ENCODE results near the gene RIT2.

Gene RIT2

DNA sequence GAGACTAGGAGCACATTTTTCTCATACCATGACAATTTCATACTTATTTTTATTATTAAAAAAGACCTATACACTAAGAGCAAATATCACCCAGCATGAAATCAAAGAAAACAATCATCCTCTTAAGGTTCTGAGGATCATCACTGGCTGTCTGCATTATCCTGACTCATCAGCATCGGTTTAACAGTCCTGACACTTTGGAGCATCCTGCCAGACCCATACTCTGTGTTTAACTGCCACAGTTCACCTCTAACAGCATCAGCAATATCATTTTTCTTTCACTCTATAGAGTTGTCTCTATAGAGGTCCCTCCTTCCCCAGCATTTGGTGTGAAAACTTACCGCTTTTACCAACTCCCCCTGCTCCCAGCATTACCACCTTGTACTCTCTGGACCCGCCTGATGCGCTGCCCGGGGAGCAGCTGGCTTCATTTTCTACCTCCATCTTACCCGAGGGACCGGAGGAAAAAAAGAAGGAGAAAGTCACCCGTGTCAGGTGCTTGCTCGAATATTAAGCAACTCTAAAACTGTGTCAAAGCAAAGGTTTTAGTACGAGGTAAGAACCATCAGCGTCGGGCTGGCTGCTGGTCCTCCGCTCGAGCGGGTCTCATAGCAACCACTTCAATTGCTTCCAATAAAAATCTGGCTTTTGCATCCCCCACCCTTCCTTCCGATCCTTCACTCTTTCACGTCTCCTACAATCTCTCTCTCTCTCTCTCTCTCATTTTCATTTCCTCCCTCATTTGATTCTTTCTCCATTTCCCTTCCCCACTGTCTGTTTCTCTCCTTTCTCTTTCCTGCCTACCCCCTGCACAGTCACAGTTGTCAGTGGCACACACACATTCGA, at the start of gene RIT2:
Gene RIT2 (minus strand): TSS at position 610 of the 846 bp plus-strand sequence.
- intact Hi-C loops (cut with DNase I): no loop called here
- DNase-seq: peak in 39 of 42 donors; percentile 4 to 69 (median 38)

DNA sequence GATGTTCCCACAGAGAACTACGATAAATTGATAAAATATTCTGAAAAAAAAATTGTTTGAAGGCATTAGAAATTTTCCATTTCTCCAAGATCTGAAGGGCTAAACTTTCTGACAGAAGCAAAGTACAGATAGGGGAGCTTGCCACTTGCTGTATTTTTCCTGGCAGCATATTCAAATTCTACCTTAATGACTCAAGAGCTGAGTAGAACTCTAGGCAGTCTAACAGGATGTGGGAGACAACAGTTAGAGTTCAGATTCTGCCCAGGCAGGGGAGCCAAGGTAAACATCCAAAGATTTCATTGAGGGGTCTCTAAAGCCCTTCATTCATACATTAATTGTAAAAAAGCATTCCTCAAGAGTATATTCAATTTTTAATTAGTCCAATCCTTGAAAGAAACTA, 46.0 kb upstream of the RIT2 start:
- intact Hi-C loops (cut with DNase I): no loop called here
- no peak for DNase-seq

DNA sequence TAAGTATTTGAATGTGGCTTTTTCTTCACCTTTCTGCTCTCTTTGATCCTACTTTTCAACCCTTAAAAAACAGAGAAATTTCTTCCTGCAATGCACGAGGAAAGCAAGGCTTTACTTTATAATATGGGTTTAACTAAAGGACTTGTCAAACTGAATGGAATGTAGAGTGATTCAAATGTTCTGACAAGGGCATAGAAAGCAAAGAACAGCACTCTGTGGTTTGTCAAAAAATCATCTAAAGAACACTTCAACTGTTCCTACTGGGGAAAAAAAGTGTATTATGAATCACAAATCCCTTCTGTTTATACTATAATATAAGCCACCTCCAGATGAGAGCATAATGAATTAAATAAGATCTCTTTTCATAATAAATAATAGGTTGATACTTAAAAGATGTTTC, 45.0 kb upstream of the RIT2 start:
- intact Hi-C loops (cut with DNase I): no loop called here
- no peak for DNase-seq

GRCh38 chr18:43159926-43160325, 44.4 kb upstream of the RIT2 start:
- DNase-seq: no peak

DNA sequence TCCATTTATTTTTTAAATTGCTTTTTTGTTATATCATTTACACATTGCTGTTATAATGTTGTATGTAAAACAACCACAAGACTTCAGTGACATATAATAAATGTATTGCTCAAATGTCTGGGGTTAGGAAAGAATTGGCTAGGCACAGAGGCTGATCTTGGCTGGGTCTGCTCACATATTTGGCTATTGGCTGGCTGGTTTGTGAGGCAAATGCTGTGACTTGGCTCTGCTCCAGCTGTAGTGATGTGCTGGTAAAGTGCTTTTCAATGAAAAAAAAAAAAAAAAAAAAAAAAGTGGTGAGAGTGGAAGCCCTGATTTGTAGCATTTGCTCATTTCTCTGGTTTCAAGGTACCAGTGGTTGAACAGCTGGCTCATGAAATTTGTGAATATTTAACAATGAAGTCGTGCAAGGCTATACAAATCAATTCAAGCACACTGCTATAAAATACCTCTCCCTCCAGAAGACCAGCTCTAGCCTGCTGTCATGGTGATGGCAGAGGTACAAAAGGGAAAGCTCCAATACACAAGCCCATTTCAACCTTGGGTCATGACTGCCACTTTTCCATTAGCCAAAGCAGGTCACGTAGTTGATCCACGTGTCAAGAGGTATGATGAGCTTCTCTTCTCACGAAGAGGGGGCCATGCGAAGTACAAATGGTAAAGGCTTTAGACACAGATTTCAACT, 43.7 kb upstream of the RIT2 start:
- intact Hi-C loops (cut with DNase I): no loop called here
- peak in 7 of 42 donors; percentile 6 to 57 (median 11) for DNase-seq

More at GRCh38 chr18:43159926-43160325, 44.4 kb upstream of the RIT2 start:
- intact Hi-C loops (cut with DNase I): no loop called here

- intact Hi-C loops (cut with DNase I): no loop called here
- no peak for DNase-seq
Observed at GRCh38 chr18:43158381-43158780, 42.9 kb upstream of the RIT2 start.

DNA sequence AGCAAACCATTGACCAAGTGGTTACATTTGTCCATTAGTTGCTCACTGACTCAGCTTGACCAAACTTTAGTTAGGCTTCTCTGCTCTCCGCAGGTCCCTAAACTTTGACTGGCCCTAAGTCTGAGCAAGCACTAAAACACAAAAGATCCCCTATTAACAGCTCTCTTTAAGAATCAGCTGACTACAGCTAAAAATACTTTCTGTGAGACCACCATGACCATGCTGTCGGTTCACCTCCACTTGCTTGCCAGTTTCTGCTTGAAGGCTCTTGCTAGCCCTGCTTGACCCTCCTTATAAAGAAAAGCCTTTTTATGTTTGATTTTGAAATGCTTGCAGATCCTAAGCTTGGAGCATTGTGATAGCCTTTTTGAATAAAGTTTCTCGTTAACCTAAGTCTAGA, 40.4 kb upstream of the RIT2 start:
- no peak for DNase-seq
- intact Hi-C loops (cut with DNase I): no loop called here

DNA sequence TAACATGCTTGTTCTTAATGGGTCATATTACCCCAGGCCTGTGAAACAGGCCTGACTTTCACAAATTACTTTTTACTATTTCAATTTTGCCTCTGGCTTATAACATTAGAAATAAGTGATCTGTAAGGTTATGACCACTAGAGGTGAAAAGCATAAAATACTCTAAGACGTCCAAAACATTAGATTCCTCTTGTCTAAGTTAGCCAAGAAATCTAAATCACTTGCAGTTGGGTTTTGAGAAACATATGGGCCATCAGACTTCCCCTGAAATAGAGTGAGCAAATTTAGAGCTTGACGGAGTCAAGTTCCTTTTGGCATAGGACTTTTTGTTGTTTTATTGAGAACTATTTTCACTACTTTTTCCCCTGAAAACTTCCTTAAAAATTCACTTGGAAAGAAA, 32.7 kb upstream of the RIT2 start:
- DNase-seq: no peak
- intact Hi-C loops (cut with DNase I): no loop called here

GRCh38 chr18:43141208-43141607, 25.7 kb upstream of the RIT2 start:
- intact Hi-C loops (cut with DNase I): no loop called here

GRCh38 chr18:43139288-43139946, 23.9 kb upstream of the RIT2 start:
- DNase-seq: no peak
- intact Hi-C loops (cut with DNase I): no loop called here

More at GRCh38 chr18:43141208-43141607, 25.7 kb upstream of the RIT2 start:
- DNase-seq: no peak

- peak in 20 of 42 donors; percentile 2 to 62 (median 22) for DNase-seq
- intact Hi-C loops (cut with DNase I): no loop called here
Observed at GRCh38 chr18:43134876-43135275, 19.4 kb upstream of the RIT2 start.

GRCh38 chr18:43130716-43131260, 15.3 kb upstream of the RIT2 start:
- peak in 2 of 42 donors; percentile 5 to 28 for DNase-seq

DNA sequence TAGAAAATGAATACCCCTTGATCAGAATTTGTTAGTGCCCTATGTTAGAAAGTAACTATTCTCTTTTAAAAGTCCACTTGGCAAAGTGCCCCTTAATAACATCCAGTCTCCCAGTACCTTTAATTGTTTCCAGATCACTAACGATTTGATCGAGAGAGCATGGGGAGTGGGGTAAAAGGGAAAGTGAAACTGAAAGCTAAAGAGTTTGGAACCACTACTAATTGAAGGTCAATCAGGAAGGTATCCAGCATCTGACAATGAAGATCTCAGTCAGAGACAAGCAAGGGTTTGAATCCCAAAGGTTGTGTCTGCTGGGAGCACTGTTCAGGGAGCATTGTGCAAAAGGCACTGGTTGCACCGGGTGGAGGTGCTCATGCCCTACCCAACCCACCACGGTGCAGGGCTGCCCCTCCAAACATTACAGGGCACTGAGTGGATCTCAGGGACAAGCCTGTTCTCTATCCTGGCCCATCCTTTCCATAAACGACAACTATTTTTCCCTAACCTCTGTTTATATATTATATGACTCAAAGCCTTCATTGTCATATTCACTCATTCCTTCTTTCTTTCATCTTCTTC, 14.6 kb upstream of the RIT2 start:
- DNase-seq: peak in 3 of 42 donors; percentile 8 to 45 (median 19)
- intact Hi-C loops (cut with DNase I): no loop called here

More at GRCh38 chr18:43130716-43131260, 15.3 kb upstream of the RIT2 start:
- intact Hi-C loops (cut with DNase I): no loop called here

DNA sequence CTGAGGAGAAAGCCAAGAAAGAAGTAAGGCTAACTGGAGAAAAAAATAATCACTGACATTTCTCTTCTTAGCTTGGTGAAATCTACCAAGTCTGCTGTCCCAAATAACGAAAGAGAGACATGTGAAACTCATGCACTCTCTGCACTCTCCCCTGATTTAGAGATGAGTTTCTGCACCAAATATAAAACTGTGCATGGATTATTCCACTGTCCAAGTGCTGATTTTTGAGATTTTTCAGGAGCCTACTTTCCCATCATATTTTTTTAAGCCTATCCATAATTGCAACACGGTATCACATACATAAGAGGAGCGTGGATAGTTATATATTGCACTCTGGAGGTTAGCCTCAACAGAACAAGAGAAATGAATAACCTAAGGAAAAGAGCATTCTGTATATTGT, 10.0 kb upstream of the RIT2 start:
- no peak for DNase-seq
- intact Hi-C loops (cut with DNase I): no loop called here

DNA sequence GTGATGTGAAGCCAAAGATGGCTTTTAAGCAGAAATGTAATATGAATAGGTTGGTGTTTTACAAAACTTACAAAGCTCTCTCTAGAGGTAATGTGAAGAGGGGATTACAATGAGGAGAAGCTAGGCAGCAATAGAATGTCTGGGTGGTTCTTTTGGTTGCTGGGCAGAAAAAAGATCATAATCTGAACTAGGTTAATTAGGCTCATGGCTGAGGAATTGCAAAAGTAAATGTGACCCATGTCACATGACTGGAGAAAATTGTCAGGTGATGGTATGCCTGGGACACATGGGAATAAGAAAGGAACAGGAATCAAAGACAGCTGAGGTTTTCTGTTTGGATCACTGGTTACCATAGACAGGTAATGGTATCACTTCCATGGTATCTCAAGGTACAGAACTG, 7.5 kb upstream of the RIT2 start:
- DNase-seq: no peak
- intact Hi-C loops (cut with DNase I): no loop called here

GRCh38 chr18:43116699-43117294, 1.3 kb upstream of the RIT2 start:
- no peak for DNase-seq
- intact Hi-C loops (cut with DNase I): no loop called here

- intact Hi-C loops (cut with DNase I): no loop called here
- DNase-seq: no peak
Observed at GRCh38 chr18:43113220-43113895, 2.1 kb downstream of the RIT2 start.

DNA sequence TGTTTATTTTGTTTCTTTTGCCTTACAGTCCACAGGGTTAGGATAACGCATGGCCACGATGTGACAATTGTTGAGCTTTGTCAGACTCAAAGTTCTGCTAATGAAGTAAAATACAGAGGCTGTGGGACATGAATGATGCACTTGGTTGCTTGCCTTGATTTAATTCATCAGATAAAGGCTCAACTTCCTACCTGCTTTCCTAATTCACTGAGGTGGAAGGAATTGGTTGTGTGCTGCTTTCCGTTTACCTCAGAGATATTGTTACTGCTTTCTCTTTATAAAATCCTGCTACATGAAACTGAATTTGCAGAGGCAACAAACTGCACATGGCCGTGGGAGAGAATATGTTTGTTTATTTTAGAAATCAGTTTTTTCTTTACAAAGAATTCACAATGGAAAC, 6.6 kb downstream of the RIT2 start:
- DNase-seq: no peak
- intact Hi-C loops (cut with DNase I): no loop called here
